Measurements from ENCODE around the gene HTT-AS.
"Not testable (repeated sequence)": the region's sequence is repeated elsewhere in the genome, so short reads cannot be mapped to it uniquely, and the experiment has no call there.

Gene HTT-AS

DNA sequence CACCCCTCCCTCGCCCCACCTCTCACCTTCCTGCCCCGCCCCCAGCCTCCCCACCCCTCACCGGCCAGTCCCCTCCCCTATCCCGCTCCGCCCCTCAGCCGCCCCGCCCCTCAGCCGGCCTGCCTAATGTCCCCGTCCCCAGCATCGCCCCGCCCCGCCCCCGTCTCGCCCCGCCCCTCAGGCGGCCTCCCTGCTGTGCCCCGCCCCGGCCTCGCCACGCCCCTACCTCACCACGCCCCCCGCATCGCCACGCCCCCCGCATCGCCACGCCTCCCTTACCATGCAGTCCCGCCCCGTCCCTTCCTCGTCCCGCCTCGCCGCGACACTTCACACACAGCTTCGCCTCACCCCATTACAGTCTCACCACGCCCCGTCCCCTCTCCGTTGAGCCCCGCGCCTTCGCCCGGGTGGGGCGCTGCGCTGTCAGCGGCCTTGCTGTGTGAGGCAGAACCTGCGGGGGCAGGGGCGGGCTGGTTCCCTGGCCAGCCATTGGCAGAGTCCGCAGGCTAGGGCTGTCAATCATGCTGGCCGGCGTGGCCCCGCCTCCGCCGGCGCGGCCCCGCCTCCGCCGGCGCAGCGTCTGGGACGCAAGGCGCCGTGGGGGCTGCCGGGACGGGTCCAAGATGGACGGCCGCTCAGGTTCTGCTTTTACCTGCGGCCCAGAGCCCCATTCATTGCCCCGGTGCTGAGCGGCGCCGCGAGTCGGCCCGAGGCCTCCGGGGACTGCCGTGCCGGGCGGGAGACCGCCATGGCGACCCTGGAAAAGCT is at the start of gene HTT-AS, which contains the start of gene HTT:
HTT-AS (minus strand) TSS at position 461 of the 768 bp plus-strand sequence.
HTT (plus strand) TSS at position 604 of the 768 bp plus-strand sequence; CDS start at position 749, 145 bp downstream.
- DNase-seq (ENCODE audit: low spot score), result peak; percentile 90

DNA sequence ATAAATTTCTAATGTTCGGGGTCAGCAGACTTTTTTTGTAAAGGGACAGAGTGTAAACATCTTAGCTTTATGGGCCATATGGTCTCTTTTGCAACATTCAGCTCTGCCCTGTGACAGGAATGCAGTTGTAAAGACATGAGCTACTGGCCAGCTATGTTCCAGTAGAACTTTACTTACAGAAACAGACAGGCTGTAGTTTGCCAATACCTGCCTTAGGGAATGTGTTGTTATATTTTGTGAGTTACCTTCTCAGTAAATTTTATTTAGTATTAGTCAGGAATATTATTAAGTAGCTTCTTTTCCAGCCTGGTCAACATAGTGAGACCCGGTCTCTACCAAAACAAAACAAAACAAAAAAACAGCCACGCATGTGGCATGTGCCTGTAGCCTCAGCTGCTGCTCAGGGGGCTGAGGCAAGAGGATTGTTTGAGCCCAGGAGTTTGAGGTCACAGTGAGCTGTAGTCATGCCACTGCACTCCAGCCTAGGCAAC is 48.9 kb upstream of the HTT-AS start:
- no peak for DNase-seq (ENCODE audit: low spot score)

DNA sequence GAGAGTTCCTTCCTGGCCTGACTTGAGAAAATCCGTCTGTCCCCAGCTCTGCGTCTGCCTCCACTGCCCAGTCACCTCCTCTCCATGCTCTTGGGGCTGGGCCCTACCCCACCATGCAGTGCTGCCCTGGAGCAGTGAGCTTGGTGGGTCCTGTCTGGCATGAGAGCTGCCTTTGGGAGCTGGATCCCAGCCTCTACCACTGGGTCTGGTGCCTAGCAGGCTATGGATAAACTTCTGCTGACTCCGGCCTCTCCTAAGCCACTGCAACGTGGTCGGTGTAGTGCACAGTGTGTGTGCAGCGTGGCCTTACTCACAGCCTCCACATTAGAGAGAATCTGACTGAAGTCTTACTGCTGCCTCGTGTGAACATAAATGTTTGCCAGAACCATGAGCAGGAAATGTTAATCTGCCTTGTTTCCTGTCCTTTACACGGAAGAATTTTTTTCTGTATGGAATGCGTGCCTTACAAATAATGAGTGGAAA is 47.8 kb upstream of the HTT-AS start:
- DNase-seq (ENCODE audit: low spot score), result no peak

DNA sequence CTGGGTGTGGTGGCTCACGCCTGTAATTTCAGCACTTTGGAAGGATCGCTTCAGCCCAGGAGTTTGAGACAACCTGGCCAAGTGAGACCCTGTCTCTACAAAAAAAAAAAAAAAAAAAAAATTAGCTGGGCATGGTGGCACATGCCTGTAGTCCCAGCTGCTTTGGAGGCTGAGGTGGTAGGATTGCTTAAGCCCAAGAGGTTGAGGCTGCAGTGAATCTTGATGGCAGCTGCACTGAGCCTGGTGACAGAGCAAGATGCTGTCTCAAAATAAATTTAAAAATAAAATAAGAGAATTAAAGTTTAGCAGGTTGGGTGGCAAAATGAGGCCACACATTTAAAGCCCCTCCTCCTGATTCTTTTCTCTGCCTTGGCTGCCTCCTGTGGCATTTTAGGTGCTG is 47.3 kb upstream of the HTT-AS start:
- DNase-seq (ENCODE audit: low spot score), result no peak

DNA sequence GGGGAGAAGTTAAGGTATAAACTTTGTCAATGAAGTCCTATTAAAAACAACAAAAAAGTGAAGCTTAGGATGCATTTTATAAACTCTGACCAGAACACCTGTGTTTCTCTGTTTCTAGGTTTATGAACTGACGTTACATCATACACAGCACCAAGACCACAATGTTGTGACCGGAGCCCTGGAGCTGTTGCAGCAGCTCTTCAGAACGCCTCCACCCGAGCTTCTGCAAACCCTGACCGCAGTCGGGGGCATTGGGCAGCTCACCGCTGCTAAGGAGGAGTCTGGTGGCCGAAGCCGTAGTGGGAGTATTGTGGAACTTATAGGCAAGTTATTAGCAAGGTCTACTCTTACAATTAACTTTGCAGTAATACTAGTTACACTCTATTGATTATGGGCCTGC is 46.8 kb upstream of the HTT-AS start:
- DNase-seq (ENCODE audit: low spot score), result no peak

DNA sequence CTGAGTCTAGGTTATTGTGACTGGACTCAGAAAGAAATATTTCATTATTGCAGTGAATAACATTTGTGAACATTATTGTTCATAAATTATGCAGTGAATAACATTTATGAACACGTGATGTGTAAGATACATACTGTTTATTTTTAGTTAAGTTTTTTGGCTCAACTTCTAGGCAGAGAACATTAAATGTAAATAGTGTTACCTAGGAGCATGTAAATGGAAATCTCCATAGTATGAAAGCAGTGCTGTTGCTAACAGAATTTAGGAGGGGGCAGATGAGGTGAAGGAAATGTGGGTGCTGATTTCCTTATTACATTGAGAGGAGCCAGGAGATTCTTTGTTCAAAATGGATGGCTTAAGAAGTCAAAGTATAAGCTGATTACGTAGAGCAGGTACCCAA is 45.1 kb upstream of the HTT-AS start:
- DNase-seq (ENCODE audit: low spot score), result no peak

DNA sequence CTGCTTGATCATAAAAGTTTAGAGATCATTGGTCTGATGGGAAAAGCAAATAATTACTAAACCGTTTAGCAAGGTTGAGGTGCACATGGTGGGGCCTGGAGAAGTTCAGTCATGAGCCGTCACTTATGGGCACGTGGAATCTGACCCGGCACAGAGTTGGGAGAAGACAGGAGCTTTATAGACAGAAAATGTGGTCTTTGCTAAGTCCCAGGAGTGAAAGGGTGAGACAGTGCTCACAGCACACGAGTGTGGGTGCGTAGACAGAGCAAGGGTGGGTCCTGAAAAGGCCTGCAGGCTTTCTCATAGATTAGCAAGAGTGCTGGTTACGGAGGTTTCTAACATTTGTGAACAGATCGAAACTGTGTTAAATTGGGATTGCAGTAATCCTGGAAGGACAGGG is 44.0 kb upstream of the HTT-AS start:
- no peak for DNase-seq (ENCODE audit: low spot score)

DNA sequence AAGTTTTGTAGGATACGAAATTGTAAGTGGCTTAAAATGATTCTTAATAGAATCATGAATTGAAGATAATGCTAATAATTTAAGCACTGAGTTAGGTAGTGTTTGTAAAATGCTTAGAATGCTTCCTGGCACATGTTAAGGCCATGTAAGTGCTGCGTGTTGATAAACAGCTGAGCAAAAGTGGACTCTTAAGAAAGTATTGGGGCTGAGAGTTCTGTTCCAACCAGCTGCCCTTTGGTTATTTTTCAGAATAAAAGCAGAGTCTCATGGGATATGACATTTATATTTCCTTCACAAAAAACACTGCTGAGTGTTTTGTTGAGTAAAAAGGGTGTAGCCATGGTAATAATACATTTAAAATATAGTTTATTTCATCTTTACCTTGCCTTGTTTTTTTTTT is 42.6 kb upstream of the HTT-AS start:
- no peak for DNase-seq (ENCODE audit: low spot score)

DNA sequence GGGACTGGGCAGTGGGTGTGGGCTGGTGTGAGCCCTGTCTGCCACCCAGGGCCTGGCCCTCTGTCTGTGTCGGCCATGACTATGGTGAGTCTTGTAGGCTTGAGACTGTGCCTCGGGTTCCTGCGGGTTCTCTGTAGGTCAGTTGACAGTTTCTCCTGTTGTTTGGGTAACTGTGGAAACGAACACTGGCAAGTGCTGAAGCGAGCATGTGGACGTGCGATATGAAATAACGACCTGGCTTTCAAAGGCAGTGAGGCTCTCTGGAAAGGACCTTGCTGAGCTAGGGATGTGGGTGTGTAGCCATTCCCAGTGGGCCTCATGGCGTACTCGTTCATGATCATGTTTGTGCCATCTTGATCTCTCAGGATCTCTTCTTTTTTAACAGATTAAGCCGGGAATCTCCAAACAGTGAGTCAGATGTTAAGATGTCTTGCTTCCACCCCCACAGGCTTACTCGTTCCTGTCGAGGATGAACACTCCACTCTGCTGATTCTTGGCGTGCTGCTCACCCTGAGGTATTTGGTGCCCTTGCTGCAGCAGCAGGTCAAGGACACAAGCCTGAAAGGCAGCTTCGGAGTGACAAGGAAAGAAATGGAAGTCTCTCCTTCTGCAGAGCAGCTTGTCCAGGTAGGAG is 41.4 kb upstream of the HTT-AS start:
- no peak for DNase-seq (ENCODE audit: low spot score)

DNA sequence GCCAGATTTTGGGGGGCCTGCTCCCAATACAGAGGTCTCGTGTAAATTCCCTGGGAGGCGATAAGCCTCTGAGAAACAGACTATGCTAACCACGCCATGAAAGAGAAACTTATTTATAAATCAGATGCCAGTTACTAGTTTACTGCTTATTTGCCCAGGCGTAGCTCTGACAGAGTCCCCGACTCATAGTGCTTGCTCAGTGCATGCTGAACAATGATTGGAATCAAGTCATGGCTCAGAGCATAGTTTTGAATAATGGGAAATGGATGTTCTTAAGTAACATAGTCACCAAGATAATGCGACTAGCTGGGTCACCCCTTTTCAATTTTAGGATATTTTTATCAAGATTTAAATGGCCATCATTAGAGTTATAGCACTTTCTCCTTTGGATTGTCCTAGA is 40.0 kb upstream of the HTT-AS start:
- DNase-seq (ENCODE audit: low spot score), result no peak

DNA sequence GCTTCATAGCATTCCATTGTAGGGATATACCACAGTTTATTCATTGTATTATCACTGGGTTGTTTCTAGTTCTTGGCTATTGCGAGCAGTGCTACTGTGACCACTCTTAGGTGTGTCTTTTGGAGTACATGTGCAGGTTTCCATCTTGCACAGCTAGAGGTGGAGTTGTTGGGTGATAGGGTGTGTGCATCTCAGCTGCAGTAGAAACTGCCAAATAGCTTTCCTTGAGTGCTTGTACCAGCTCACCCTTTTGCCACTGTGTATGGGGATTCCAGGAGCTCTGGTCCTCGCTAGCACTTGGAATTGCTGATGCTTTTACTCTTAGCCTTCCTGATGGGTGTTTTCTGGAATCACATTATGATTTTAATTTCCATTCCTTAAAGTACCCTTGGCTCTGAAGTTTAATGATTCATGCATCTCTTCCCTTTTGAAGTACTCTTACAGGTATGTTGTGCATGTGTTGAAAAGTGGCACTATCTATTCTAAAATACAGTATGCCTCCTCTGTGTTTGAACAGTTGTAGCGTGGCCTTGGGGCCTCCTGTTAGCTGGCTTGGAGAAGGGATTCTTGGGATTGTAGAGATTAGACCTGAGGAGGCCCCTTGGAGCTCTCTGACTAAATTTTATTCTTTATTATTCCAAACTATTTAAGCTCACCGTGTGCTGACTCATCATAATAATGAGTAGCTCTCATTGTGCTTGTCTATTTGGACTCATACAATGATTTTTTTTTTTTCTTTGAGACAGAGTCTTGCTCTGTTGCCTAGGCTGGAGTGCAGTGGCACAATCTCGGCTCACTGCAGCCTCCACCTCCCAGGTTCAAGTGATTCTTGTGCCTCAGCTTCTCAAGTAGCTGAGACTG is 38.5 kb upstream of the HTT-AS start:
- no peak for DNase-seq (ENCODE audit: low spot score)

DNA sequence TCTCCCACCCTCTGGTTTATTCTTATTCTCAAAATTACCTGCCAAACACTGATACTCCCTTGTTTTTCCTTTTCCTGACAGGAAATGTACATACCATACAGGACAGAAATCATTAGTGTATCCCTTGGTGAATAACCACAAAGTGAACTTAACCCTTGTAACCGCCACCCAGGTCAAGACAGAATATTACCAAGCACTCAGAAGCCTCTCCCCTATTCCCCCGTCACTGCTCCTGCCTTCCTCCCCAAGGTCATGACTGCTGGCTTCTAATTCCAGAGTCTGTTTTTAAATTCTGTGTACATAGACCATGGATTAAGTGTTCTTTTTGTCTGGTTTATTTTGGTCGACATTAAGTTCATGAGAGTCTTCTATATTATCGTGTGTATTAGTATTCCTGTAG is 37.9 kb upstream of the HTT-AS start:
- DNase-seq (ENCODE audit: low spot score), result no peak

DNA sequence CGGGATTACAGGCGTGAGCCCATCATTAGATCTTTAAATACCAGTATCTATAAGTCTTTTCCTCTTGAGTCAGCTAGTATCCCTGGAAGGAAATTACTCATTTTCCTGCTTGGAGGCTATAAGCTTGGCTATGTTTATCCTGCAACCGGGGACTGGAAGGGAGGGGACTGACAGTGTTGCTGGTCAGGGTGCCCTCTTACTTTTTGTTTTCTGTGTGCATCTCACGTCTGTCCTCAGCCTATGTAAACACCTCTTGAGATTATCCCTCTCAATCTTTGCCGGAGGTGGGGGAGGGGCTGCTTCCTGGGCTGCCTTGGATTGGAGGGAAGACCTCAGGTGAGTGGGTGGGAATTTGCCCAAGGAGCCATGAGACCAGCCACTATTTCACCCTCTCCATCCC is 37.1 kb upstream of the HTT-AS start:
- no peak for DNase-seq (ENCODE audit: low spot score)

DNA sequence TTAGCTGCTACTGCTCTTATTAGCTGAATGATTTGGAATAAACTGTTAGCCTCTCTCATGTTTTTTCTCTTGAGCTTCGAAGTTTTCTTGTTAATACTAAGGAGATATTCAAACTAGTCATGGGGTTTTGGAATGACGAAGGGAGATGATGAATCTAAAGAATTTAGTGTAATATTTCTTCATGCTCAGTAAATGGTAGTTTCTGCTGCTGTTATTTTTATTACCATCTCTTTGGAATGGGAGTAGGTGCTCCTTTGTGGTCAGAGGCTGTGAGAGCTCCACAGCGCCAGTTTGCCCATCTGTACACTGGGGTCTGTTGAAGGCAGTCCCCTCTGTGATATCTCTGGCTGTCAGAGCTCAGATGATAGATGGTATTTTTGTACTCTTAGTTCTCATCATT is 33.9 kb upstream of the HTT-AS start:
- DNase-seq (ENCODE audit: low spot score), result no peak

DNA sequence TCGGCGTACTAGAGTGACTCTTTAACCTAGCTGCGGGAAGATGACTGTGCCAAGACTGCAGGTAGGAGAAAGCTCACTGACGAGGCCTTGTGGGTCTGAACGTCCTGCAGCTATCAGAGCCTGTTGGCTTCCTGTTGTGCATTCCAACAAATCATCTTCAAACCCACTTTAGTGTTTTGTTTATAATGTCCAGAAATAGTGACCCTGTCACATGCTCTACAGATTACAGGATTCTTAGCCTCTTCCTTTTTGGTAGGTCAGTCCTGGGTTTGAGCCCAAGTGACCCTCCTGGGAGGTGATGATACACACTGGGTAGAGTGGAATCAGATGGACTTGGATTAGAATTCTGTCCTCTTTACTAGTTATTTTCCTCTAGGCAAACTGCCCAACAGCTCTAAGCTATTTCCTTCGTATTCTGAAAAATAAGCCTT is 33.4 kb upstream of the HTT-AS start:
- no peak for DNase-seq (ENCODE audit: low spot score)

DNA sequence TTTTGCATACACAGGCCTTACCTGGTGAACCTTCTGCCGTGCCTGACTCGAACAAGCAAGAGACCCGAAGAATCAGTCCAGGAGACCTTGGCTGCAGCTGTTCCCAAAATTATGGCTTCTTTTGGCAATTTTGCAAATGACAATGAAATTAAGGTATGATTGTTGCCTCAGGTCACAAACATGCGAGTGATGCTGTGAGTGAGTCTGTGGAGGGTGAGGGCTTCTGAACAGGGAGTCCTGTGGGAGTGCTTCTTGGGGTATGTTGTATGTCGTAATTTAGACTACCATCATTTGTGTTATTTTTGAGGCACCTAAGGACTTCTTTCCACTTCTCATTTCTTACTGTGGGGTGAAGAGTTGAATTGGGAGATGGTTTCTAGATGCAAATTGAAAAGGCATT is 32.9 kb upstream of the HTT-AS start:
- no peak for DNase-seq (ENCODE audit: low spot score)

DNA sequence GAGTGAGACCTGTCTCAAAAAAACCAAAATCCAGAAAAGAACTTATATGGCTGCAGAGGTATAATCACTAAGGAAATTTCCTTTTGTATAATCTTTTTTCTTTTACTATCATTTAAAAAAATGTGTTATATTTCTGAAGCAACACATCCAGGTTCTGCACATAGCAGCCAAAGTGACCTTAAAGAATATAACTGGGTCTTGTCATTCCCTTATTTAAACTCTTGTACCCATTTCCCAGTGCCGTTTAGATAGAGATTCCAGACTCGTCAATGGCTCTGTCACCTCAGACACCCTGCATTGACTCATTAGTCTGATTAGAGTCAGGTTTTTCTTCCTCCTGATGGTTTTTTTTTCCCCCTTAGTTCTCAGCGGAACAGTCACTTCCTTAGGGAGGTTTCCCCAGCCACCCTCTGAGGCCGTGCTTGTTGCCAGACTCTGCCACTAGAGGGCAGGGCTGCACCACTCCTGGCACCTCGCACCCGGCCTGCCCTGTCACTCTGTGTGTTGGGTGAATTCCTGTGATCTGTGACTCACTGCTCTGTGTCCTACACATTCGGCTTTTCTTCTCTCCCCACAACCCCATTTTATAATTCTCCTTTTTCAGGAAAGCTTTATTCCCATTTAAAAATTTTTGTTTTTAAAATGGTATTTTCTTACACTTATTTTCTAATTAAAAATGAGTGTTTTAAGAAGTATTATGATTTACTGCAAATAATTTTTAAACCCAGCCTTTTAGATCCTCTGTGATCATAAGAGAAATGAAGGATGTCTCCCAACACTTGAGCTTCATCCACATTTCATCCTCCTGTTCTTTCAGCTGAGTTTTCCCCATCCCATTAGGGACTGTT is 32.2 kb upstream of the HTT-AS start:
- DNase-seq (ENCODE audit: low spot score), result peak; percentile 89

DNA sequence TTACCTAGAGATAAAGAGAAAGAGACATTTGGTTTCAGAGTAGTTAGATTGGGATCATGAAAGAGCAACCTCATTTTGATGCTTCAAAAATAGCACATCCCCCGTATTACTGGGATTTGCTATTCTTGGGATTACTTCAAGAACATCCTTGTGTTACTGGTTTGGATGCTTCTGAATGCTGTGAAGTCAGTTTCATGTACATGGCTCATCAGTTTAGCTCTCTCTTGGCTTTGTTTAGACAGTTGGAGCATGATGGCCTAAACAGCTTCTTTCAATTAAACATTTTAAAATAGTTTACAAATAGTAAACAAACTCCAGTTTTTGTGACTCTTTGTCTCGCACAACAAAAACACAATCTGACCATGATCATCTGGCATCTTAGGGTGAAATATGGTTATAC is 24.0 kb upstream of the HTT-AS start:
- no peak for DNase-seq (ENCODE audit: low spot score)

DNA sequence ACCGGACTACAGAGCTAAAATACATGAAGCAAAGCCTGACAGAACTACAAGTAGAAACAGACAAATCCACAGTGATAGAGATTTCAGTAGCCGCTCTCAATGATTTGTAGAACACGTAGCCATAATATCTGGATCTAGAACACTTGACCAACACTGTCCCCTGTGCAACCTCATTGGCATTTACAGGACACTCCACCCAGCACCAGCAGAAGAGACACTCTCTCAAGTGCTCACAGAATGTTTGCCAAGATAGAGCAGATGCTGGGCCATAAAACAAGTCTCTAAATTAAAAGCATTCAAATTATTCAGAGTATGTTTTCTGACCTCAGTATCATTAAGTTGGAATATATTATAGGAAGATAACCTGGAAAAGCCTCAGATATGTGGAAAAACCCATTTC is 21.9 kb upstream of the HTT-AS start:
- DNase-seq (ENCODE audit: low spot score), result no peak

DNA sequence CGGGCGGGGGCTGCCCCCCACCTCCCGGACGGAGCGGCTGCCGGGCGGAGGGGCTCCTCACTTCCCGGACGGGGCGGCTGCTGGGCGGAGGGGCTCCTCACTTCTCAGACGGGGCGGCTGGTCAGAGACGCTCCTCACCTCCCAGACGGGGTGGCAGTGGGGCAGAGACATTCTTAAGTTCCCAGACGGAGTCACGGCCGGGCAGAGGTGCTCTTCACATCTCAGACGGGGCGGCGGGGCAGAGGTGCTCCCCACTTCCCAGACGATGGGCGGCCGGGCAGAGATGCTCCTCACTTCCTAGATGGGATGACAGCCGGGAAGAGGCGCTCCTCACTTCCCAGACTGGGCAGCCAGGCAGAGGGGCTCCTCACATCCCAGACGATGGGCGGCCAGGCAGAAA is 20.4 kb upstream of the HTT-AS start:
- DNase-seq (ENCODE audit: low spot score), result not testable (repeated sequence)

DNA sequence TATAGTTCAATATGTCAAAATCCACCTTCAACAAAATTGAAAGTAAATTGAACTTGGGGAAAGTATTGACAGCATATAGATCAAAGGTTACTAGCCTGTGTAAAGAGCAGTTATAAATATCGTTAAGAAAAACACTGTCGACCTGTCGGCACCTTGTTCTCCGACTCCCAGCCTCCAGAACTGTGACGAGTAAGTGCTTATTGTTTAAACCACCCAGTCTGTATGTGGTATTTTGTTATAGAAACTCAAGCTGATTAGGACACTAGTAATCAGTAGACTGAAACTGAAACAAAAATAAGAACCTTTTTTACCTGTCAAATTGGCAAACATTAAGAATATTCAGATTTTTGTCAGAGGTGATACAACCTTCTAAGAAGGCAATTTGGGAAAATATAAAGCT is 17.1 kb upstream of the HTT-AS start:
- DNase-seq (ENCODE audit: low spot score), result no peak

Data from HuH-7.5 (cell line).